Gastrocnemius medialis (tissue), 4 donors: Measurements from ENCODE around the gene HTT-AS.

Source experiments
- POLR2A ChIP-seq, 2 donors: fragments of 450-650 bp; IDR thresholded peaks; one replicate each; pipeline ENCODE4 v1.6.1; 2017; ENCODE audit warnings: antibody characterized with exemption in 2 of 2, mild to moderate bottlenecking in 2 of 2, moderate library complexity in 2 of 2
- TF ChIP-seq, protein P1 (sequence below), 5 experiments: fragments of 450-650 bp in 3 of 5; fragments of 200-600 bp in 2 of 5; sonication (generic) in 2 of 5; IDR thresholded peaks in 4 of 5; conservative IDR thresholded peaks in 1 of 5; 1 replicate in 4 of 5; 2 replicates in 1 of 5; pipeline ENCODE4 v1.5.1; 2016 to 2019; ENCODE audit warnings: antibody characterized with exemption in 5 of 5, mild to moderate bottlenecking in 3 of 5, moderate library complexity in 3 of 5

DNA sequence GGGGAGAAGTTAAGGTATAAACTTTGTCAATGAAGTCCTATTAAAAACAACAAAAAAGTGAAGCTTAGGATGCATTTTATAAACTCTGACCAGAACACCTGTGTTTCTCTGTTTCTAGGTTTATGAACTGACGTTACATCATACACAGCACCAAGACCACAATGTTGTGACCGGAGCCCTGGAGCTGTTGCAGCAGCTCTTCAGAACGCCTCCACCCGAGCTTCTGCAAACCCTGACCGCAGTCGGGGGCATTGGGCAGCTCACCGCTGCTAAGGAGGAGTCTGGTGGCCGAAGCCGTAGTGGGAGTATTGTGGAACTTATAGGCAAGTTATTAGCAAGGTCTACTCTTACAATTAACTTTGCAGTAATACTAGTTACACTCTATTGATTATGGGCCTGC, 46.8 kb upstream of the HTT-AS start:
- TF ChIP-seq POLR2A (IDR thresholded peaks at IDR 0.05): no peak
- TF ChIP-seq, protein P1, sequence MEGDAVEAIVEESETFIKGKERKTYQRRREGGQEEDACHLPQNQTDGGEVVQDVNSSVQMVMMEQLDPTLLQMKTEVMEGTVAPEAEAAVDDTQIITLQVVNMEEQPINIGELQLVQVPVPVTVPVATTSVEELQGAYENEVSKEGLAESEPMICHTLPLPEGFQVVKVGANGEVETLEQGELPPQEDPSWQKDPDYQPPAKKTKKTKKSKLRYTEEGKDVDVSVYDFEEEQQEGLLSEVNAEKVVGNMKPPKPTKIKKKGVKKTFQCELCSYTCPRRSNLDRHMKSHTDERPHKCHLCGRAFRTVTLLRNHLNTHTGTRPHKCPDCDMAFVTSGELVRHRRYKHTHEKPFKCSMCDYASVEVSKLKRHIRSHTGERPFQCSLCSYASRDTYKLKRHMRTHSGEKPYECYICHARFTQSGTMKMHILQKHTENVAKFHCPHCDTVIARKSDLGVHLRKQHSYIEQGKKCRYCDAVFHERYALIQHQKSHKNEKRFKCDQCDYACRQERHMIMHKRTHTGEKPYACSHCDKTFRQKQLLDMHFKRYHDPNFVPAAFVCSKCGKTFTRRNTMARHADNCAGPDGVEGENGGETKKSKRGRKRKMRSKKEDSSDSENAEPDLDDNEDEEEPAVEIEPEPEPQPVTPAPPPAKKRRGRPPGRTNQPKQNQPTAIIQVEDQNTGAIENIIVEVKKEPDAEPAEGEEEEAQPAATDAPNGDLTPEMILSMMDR (IDR thresholded peaks at IDR 0.05 in 4 of 5, conservative IDR thresholded peaks at IDR 0.05 in 1 of 5): no peak
